CD14-positive monocyte (primary cell): Measurements from ENCODE around the gene ABCB4. TPM values are rescaled to one million over a fixed set of nuclear protein-coding genes. Genes with fewer than 3 reads are reported as not detected.

Experiments
- DNase-seq, 3 donors: peaks; one replicate each; pipeline ENCODE4 v3.0.0-alpha.2; 2011 to 2022
- H2AFZ ChIP-seq: 2 replicates; pipeline ENCODE4 v1.6.0; 2012; ENCODE audit warnings: mild to moderate bottlenecking, low read depth, low read length, inconsistent platforms; ENCODE audit not compliant: insufficient read depth, poor library complexity, severe bottlenecking
- H3K27ac ChIP-seq, 2 donors: 1 replicate in 1 of 2; 2 replicates in 1 of 2; pipeline ENCODE4 v1.5.1; 2012 to 2013; ENCODE audit warnings: low read length in 2 of 2, control low read depth in 1 of 2, inconsistent platforms in 1 of 2, low read depth in 1 of 2, mild to moderate bottlenecking in 1 of 2
- H3K27me3 ChIP-seq, 2 donors: one replicate each; pipeline versions ENCODE4 v1.6.0 to v1.6.1; 2011 to 2013; ENCODE audit warnings: low read length in 2 of 2; ENCODE audit not compliant: control insufficient read depth in 2 of 2, insufficient read depth in 2 of 2
- H3K36me3 ChIP-seq, 2 donors: replicated peaks in 1 of 2; 1 replicate in 1 of 2; 2 replicates in 1 of 2; pipeline versions ENCODE4 v1.5.1 to v1.6.1; 2012 to 2013; ENCODE audit warnings: low read length in 2 of 2, control low read depth in 1 of 2, inconsistent platforms in 1 of 2, mild to moderate bottlenecking in 1 of 2; ENCODE audit not compliant: insufficient read depth in 2 of 2, control insufficient read depth in 1 of 2
- H3K4me1 ChIP-seq, 2 donors: 1 replicate in 1 of 2; 2 replicates in 1 of 2; pipeline versions ENCODE4 v1.5.1 to v1.6.1; 2012 to 2013; ENCODE audit warnings: low read length in 2 of 2, control low read depth in 1 of 2, inconsistent platforms in 1 of 2, mild to moderate bottlenecking in 1 of 2, moderate library complexity in 1 of 2; ENCODE audit not compliant: insufficient read depth in 2 of 2, control insufficient read depth in 1 of 2
- H3K4me2 ChIP-seq: replicated peaks from 2 replicates; pipeline ENCODE3; 2012; ENCODE audit warnings: low read length, moderate library complexity, mild to moderate bottlenecking; ENCODE audit not compliant: poor library complexity, severe bottlenecking; ENCODE audit errors: extremely low read depth
- H3K4me3 ChIP-seq, 3 experiments: fragments of 200-600 bp in 1 of 3; sonication (generic) in 1 of 3; replicated peaks in 1 of 3; 1 replicate in 2 of 3; 2 replicates in 1 of 3; pipeline ENCODE4 v1.5.1; 2011 to 2013; ENCODE audit warnings: low read length in 3 of 3, mild to moderate bottlenecking in 3 of 3, control low read depth in 2 of 3, low read depth in 2 of 3, inconsistent platforms in 1 of 3, moderate library complexity in 1 of 3
- H3K79me2 ChIP-seq: 2 replicates; pipeline ENCODE4 v1.6.0; 2012; ENCODE audit warnings: mild to moderate bottlenecking, control low read depth, inconsistent platforms, low read length, moderate library complexity; ENCODE audit not compliant: insufficient read depth
- H3K9ac ChIP-seq: 2 replicates; pipeline ENCODE4 v1.6.0; 2017; ENCODE audit warnings: low read length, mild to moderate bottlenecking; ENCODE audit not compliant: insufficient read depth, poor library complexity, severe bottlenecking
- H3K9me3 ChIP-seq, 2 donors: replicated peaks in 1 of 2; 1 replicate in 1 of 2; 2 replicates in 1 of 2; pipeline versions ENCODE4 v1.5.1 to v1.6.1; 2012 to 2013; ENCODE audit warnings: low read length in 2 of 2, control low read depth in 1 of 2; ENCODE audit not compliant: control insufficient read depth in 1 of 2, insufficient read depth in 1 of 2
- H4K20me1 ChIP-seq: 2 replicates; pipeline ENCODE4 v1.6.0; 2012; ENCODE audit warnings: mild to moderate bottlenecking, low read length, control low read depth, moderate library complexity; ENCODE audit not compliant: insufficient read depth
- H3K27ac Mint-ChIP-seq, 7 donors: one replicate each; pipeline ENCODE4 v1.8.0; 2020; ENCODE audit warnings: mild to moderate bottlenecking in 7 of 7, mixed read lengths in 7 of 7, moderate library complexity in 6 of 7, inconsistent platforms in 2 of 7
- H3K27me3 Mint-ChIP-seq, 3 donors: one replicate each; pipeline ENCODE4 v1.8.0; 2021 to 2022; ENCODE audit warnings: low read depth in 3 of 3, mild to moderate bottlenecking in 3 of 3, mixed read lengths in 3 of 3, moderate library complexity in 3 of 3, inconsistent platforms in 1 of 3
- H3K36me3 Mint-ChIP-seq, 2 donors: one replicate each; pipeline ENCODE4 v1.8.0; 2020; ENCODE audit warnings: mixed read lengths in 2 of 2, inconsistent platforms in 1 of 2, mild to moderate bottlenecking in 1 of 2
- H3K4me1 Mint-ChIP-seq: one replicate; pipeline ENCODE4 v1.8.0; 2020; ENCODE audit warnings: mild to moderate bottlenecking, mixed read lengths
- H3K4me3 Mint-ChIP-seq, 2 donors: one replicate each; pipeline ENCODE4 v1.8.0; 2020; ENCODE audit warnings: mild to moderate bottlenecking in 2 of 2, mixed read lengths in 2 of 2, moderate library complexity in 1 of 2
- H3K9me3 Mint-ChIP-seq, 7 donors: one replicate each; pipeline ENCODE4 v1.8.0; 2020 to 2022; ENCODE audit warnings: mixed read lengths in 7 of 7, mild to moderate bottlenecking in 6 of 7, moderate library complexity in 6 of 7, inconsistent platforms in 2 of 7
- CTCF ChIP-seq: fragments of 200-600 bp; IDR thresholded peaks from one replicate; pipeline ENCODE4 v1.8.0; 2022; ENCODE audit warnings: antibody characterized with exemption, mild to moderate bottlenecking
- WGBS: methylation state at CpG from one replicate; pipeline ENCODE4 v1.1.5; 2013; ENCODE audit warnings: missing lambda C conversion rate; ENCODE audit not compliant: insufficient coverage; 5-methylcytosine and 5-hydroxymethylcytosine counted together
- intact Hi-C, 2 donors: fragments of 100-400 bp; cut with micrococcal nuclease; formaldehyde crosslinking; loops; one replicate each; pipeline versions ENCODE4 v1.15.0 to v1.15.1; 2023
- polyA plus RNA-seq, 3 donors: library from polyadenylated mRNA; depleted of rRNA in 1 of 3; unstranded in 2 of 3; stranded (reverse) in 1 of 3; fragments of 300-500 nt in 2 of 3; fragments of >200 nt in 1 of 3; fragmentation: Illumina TruSeq in 2 of 3; gene quantifications; 1 replicate in 2 of 3; 2 replicates in 1 of 3; pipeline ENCODE4 v1.2.3, GENCODE V29; 2012 to 2021

Gene ABCB4
- polyA plus RNA-seq, 3 donors = 0.09 TPM; not detected in 2

- Mint-ChIP-seq H3K27ac (no peak overlapping the region), H3K4me1 (no peaks in the 10 kb centered on the region)
- no CpG with 5 or more reads among the region's 2 CpGs for WGBS
Observed at GRCh38 chr7:87414794-87415188, 60.7 kb downstream of the ABCB4 start.

GRCh38 chr7:87413951-87414793 is 61.3 kb downstream of the ABCB4 start:
- Histone ChIP-seq H3K4me3 (no peak overlapping the region), H3K79me2 (no peaks in the 10 kb centered on the region), H3K27me3 (no peaks in the 10 kb centered on the region), H4K20me1 (no peaks in the 10 kb centered on the region), H2AFZ (no peak overlapping the region), H3K27ac (no peak overlapping the region), H3K4me2 (no peak overlapping the region), H3K36me3 (no peaks in the 10 kb centered on the region), H3K9ac (no peak overlapping the region), H3K9me3 (no peaks in the 10 kb centered on the region), H3K4me1 (no peaks in the 10 kb centered on the region)
- Mint-ChIP-seq H3K9me3 (no peaks in the 10 kb centered on the region), H3K27me3 (no peaks in the 10 kb centered on the region), H3K4me3 (no peak overlapping the region), H3K27ac (no peak overlapping the region), H3K36me3 (no peaks in the 10 kb centered on the region), H3K4me1 (no peaks in the 10 kb centered on the region)
- DNase-seq = no peak
- no peak for TF ChIP-seq CTCF
- 51% methylated on average over 2 of the region's 4 CpGs for WGBS
- intact Hi-C loops = no loop called here

More at GRCh38 chr7:87414794-87415188, 60.7 kb downstream of the ABCB4 start:
- Histone ChIP-seq H3K4me1 (no peaks in the 10 kb centered on the region), H3K27me3 (no peaks in the 10 kb centered on the region), H3K9ac (no peak overlapping the region), H3K36me3 (no peaks in the 10 kb centered on the region), H3K4me2 (no peak overlapping the region), H2AFZ (no peak overlapping the region), H3K79me2 (no peaks in the 10 kb centered on the region), H3K4me3 (no peak overlapping the region), H3K27ac (no peak overlapping the region), H3K9me3 (no peaks in the 10 kb centered on the region), H4K20me1 (no peaks in the 10 kb centered on the region)
- TF ChIP-seq CTCF = no peak
- H3K4me3 Mint-ChIP-seq = no peak overlapping the region
- intact Hi-C loops = loop anchor here in 1 of 2 donors (5.0 kb wide), 1 partner anchor 102 kb away; no protein-coding TSS in a partner anchor
- H3K27me3 Mint-ChIP-seq = no peaks in the 10 kb centered on the region
- H3K9me3 Mint-ChIP-seq = no peaks in the 10 kb centered on the region
- no peaks in the 10 kb centered on the region for H3K36me3 Mint-ChIP-seq
- no peak for DNase-seq
